Mammary epithelial cell (primary cell): ENCODE results near the gene DPH1.

Experiments
- EZH2 ChIP-seq: IDR thresholded peaks from 2 replicates; pipeline ENCODE4 v1.6.1; 2012; ENCODE audit warnings: low read length, inconsistent platforms, borderline replicate concordance
- TF ChIP-seq, protein P1 (sequence below), 2 donors: IDR thresholded peaks in 1 of 2; conservative IDR thresholded peaks in 1 of 2; 2 replicates each; pipeline ENCODE4 v1.5.1; 2011 to 2012; ENCODE audit warnings: inconsistent platforms in 2 of 2, low read length in 2 of 2, mild to moderate bottlenecking in 2 of 2, control low read depth in 1 of 2, low read depth in 1 of 2; ENCODE audit not compliant: insufficient read depth in 1 of 2; ENCODE audit errors: extremely low read depth in 1 of 2

DNA sequence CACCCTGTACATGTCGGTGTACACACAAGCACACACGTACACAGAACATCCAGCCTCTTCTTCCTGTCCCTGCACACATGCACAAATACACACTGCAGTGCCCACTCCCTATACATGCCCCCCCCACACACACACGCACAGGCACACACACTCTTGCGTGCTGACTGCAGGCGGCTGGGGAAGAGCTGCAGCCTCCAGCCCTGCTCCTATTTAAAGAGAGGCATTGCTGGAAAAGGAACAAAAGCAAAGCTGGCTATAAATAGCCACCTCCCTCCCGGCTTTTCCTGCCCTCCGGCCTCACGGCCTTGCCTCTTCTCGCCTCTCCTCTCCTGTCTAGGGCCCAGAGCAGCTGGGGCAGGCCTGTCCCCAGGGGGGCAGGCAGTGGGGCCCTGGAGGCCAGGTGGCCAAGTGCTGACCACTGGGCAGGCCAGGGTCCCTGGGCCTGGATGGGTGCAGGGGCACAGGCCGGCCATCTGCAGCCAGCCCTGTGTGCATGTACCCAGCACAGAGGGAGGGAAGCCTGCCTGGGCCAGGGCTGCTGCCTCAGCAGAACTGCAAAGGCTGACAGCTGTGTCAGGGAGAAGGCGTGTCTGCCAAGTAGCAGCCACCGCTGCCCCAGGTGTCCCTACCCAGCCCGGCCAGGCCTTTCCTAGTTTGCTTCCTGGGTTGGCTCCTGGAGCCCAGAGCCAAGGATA, 30.2 kb upstream of the DPH1 start:
- TF ChIP-seq, protein P1, sequence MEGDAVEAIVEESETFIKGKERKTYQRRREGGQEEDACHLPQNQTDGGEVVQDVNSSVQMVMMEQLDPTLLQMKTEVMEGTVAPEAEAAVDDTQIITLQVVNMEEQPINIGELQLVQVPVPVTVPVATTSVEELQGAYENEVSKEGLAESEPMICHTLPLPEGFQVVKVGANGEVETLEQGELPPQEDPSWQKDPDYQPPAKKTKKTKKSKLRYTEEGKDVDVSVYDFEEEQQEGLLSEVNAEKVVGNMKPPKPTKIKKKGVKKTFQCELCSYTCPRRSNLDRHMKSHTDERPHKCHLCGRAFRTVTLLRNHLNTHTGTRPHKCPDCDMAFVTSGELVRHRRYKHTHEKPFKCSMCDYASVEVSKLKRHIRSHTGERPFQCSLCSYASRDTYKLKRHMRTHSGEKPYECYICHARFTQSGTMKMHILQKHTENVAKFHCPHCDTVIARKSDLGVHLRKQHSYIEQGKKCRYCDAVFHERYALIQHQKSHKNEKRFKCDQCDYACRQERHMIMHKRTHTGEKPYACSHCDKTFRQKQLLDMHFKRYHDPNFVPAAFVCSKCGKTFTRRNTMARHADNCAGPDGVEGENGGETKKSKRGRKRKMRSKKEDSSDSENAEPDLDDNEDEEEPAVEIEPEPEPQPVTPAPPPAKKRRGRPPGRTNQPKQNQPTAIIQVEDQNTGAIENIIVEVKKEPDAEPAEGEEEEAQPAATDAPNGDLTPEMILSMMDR (conservative IDR thresholded peaks at IDR 0.05 in 1 of 2, IDR thresholded peaks at IDR 0.05 in 1 of 2; ENCODE audit: extremely low read depth in 1 of 2, insufficient read depth in 1 of 2, low read depth in 1 of 2, low read length in 2 of 2), result no peak
- no peak for TF ChIP-seq EZH2
